GM19438 (cell line): ENCODE data around the gene C1orf226.

Source experiments
- ATAC-seq: cut with Tn5 transposase; IDR thresholded peaks from one replicate; pipeline ENCODE4 v1.9.1; 2021; ENCODE audit warnings: low read depth; ENCODE audit not compliant: unreplicated experiment

Gene C1orf226

GRCh38 chr1:162384116-162384515 is 2.6 kb downstream of the C1orf226 start:
- no peak for ATAC-seq

GRCh38 chr1:162384601-162385279 is 3.2 kb downstream of the C1orf226 start:
- ATAC-seq, result no peak

GRCh38 chr1:162385280-162385623 is 3.7 kb downstream of the C1orf226 start:
- ATAC-seq, result no peak

GRCh38 chr1:162385702-162386101 is 4.2 kb downstream of the C1orf226 start:
- no peak for ATAC-seq

GRCh38 chr1:162386292-162387225 is 5.0 kb downstream of the C1orf226 start:
- no peak for ATAC-seq

GRCh38 chr1:162387226-162388082 is 5.9 kb downstream of the C1orf226 start:
- ATAC-seq, result no peak

- ATAC-seq, result no peak
Observed at GRCh38 chr1:162388083-162388594, 6.6 kb downstream of the C1orf226 start.

- no peak for ATAC-seq
Observed at GRCh38 chr1:162388615-162389014, 7.1 kb downstream of the C1orf226 start.

- no peak for ATAC-seq
Observed at GRCh38 chr1:162389021-162389818, 7.7 kb downstream of the C1orf226 start.

GRCh38 chr1:162389971-162390370 is 8.4 kb downstream of the C1orf226 start:
- no peak for ATAC-seq

- no peak for ATAC-seq
Observed at GRCh38 chr1:162390396-162391185, 9.1 kb downstream of the C1orf226 start.

GRCh38 chr1:162391790-162392563 is 10.4 kb downstream of the C1orf226 start:
- no peak for ATAC-seq

GRCh38 chr1:162396201-162396906 is 14.8 kb downstream of the C1orf226 start:
- no peak for ATAC-seq

- ATAC-seq, result no peak
Observed at GRCh38 chr1:162397039-162397448, 15.5 kb downstream of the C1orf226 start.

GRCh38 chr1:162397943-162398560 is 16.5 kb downstream of the C1orf226 start:
- ATAC-seq, result no peak

GRCh38 chr1:162398999-162399580 is 17.6 kb downstream of the C1orf226 start:
- ATAC-seq, result no peak

GRCh38 chr1:162400790-162401355 is 19.3 kb downstream of the C1orf226 start:
- no peak for ATAC-seq
